AG09319 (cell line): ENCODE results near the gene C12orf50.
A peak's percentile ranks its signal among the peaks of the same experiment; 100 is the strongest.

Experiments used
- DNase-seq: peaks from one replicate; pipeline ENCODE4 v3.0.0-alpha.2; 2010; ENCODE audit warnings: low read depth; ENCODE audit errors: extremely low read depth
- TF ChIP-seq, protein P1 (sequence below): IDR thresholded peaks from 2 replicates; pipeline ENCODE4 v1.5.1; 2011; ENCODE audit warnings: low read depth, mild to moderate bottlenecking, inconsistent platforms, low read length, moderate library complexity

The C12orf50 gene

DNA sequence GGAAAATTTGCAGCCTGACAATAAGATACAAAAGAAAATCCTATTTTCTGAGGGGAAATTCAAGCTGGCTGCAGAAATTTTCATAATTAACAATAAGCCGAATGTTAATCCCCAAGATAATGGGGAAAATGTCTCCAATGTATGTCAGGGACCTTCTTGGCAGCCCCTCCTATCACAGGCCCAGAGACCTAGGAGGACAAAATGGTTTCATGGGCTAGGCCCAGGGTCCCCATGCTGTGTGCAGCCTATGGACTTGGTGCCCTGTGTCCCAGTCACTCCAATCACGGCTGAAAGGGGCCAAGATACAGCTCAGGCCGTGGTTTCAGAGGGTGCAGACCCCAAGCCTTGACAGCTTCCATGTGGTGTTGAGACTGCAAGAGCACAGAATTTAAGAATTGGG, 11.2 kb downstream of the C12orf50 start:
- no peak for DNase-seq
- TF ChIP-seq, protein P1, sequence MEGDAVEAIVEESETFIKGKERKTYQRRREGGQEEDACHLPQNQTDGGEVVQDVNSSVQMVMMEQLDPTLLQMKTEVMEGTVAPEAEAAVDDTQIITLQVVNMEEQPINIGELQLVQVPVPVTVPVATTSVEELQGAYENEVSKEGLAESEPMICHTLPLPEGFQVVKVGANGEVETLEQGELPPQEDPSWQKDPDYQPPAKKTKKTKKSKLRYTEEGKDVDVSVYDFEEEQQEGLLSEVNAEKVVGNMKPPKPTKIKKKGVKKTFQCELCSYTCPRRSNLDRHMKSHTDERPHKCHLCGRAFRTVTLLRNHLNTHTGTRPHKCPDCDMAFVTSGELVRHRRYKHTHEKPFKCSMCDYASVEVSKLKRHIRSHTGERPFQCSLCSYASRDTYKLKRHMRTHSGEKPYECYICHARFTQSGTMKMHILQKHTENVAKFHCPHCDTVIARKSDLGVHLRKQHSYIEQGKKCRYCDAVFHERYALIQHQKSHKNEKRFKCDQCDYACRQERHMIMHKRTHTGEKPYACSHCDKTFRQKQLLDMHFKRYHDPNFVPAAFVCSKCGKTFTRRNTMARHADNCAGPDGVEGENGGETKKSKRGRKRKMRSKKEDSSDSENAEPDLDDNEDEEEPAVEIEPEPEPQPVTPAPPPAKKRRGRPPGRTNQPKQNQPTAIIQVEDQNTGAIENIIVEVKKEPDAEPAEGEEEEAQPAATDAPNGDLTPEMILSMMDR = no peak

GRCh38 chr12:88015825-88016224, 13.4 kb downstream of the C12orf50 start:
- DNase-seq = no peak
- TF ChIP-seq, protein P1 = no peak

DNA sequence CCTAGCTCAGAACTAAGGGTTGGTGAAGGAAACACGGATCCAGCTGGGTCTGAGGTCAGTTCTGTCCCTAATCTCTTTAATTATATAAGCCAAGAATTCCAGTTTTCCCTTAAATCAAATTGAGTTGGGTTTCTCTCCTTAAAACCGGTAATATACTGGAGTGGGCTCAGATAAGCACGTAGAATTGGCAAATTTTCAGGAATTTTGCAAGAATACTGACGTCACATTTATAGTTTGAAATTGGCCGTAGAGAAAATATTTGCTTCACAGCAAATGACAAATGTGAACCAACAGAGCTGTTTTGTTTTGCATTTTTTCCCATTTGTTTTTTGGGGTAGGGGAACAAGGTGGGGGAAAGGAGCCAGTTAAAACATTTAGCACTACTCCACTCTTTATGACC, 17.4 kb downstream of the C12orf50 start:
- no peak for DNase-seq
- TF ChIP-seq, protein P1 = no peak

DNA sequence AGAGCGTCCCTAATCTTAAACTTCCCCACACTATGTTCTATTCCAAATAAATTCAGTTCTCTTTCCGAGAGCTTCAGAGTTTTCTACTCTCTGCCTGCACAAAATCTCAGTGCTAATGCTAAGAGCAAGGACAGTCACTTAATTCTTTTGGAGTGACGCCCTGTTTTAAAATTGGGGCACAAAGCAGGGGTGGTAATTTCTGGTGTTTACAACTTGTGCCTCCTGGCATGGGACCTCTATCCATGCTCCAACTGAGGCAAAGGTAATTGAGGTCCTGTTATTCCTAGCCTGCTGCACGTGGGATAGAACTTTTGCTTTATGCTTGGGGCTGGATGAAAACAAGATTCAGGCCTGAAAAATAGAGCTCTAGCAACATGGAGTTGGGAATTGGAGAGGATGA, 22.9 kb downstream of the C12orf50 start:
- TF ChIP-seq, protein P1 = no peak
- DNase-seq = no peak

- TF ChIP-seq, protein P1 = no peak
- no peak for DNase-seq
Measured at GRCh38 chr12:88001327-88001726, 27.9 kb downstream of the C12orf50 start.

DNA sequence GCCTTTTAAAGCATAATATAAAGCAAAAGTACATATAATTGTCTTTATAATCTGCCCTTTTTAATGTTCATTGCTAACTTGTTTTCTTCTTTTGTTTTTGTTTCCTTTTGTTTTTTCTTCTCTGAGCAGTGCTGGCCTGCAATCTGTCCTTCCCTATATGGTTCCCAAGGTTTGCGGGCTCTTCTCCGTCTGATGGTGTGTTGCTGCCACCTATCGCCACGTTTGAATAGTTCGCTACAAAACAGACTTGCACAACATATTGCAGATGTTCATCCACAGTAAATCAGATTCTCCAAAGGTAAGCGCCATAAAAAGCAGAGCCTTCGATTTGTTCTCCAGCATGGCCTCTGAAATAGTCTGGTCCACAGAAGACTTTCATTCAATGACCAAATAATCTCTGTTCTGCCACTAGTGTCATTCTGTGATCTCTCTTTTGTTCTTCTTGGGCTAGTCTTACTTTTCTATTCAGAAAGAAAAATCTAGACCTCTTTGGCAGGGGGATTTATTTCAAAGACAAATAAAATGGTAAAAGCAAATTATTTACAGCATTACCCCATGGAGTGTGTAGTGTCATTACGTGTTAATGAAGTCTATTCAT, 33.5 kb downstream of the C12orf50 start:
- peak; percentile 24 for DNase-seq
- TF ChIP-seq, protein P1 = peak; percentile 74

DNA sequence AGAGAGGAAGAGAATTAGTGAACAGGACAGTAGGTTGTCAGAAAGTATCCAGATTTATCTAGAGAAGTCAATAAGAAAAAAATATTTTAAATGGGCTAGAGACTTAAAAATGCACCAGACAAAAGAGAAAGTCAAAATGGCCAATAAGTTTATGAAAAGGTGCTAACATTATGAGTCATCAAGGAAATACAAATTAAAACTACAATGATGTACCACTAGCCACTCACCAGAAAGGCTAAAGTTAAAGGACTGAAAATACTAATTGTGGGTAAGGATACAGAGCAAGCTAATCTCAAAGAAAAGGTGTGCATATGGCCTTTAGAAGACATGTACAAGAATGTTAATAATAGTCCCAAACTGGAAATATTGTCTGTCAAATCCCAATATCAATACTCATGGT, 37.7 kb downstream of the C12orf50 start:
- TF ChIP-seq, protein P1 = no peak
- no peak for DNase-seq
